ENCODE results near the gene ABI3. TPM values are rescaled to one million over a fixed set of nuclear protein-coding genes. Genes with fewer than 3 reads are reported as not detected.
"Not testable (repeated sequence)": the region's sequence is repeated elsewhere in the genome, so short reads cannot be mapped to it uniquely, and the experiment has no call there.

ABI3 gene
- total RNA-seq, 4 donors from 2014 or later = 0.60 to 7.6 (median 5.9) TPM

DNA sequence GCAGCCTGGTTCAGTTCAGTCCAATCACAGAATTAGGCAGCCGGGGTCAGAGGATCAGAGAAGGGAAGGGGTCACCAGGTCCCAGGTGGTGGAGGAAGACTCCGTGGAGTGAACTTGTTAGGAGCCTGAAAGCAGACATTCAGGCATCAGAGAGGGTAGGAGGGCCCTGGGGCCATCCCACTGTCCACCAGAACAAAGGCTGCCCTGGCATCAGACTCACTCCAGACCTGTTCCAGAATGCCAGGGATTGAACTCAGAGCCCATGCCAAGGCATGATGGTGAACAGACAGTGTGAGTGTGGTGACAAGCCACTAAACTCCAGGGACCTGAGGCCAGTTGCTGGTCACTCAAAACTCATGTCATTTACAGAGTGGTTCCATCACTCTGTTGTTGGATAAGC, 40.3 kb upstream of the ABI3 start:
- Histone ChIP-seq H3K4me1 (no peaks in the 10 kb centered on the region), H3K27ac (no peak overlapping the region), H3K4me3 (no peak overlapping the region), H3K27me3 (peaks cover 27% of the 10 kb centered on the region), H3K36me3 (no peaks in the 10 kb centered on the region), H3K9me3 (peaks cover 6 to 7% of the 10 kb centered on the region in 2 donors)
- no peak for DNase-seq
- in situ Hi-C loops (cut with MboI; ENCODE audit: low pct_ligation_motif_present in 1 of 4, low pct_unique_long_range_greater_than_20kb in 1 of 4, low sequenced_read_pairs in 3 of 4) = no loop called here
- TF ChIP-seq POLR2A (IDR thresholded peaks at IDR 0.05) = no peak
- no peak for TF ChIP-seq EP300 (IDR thresholded peaks at IDR 0.05; ENCODE audit: low read depth)
- TF ChIP-seq POLR2AphosphoS5 (IDR thresholded peaks at IDR 0.05) = no peak
- TF ChIP-seq, protein P1, sequence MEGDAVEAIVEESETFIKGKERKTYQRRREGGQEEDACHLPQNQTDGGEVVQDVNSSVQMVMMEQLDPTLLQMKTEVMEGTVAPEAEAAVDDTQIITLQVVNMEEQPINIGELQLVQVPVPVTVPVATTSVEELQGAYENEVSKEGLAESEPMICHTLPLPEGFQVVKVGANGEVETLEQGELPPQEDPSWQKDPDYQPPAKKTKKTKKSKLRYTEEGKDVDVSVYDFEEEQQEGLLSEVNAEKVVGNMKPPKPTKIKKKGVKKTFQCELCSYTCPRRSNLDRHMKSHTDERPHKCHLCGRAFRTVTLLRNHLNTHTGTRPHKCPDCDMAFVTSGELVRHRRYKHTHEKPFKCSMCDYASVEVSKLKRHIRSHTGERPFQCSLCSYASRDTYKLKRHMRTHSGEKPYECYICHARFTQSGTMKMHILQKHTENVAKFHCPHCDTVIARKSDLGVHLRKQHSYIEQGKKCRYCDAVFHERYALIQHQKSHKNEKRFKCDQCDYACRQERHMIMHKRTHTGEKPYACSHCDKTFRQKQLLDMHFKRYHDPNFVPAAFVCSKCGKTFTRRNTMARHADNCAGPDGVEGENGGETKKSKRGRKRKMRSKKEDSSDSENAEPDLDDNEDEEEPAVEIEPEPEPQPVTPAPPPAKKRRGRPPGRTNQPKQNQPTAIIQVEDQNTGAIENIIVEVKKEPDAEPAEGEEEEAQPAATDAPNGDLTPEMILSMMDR (IDR thresholded peaks at IDR 0.05) = no peak
- 73% methylated on average over 2 of the region's 2 CpGs; no CpG with 5 or more reads in 1 of the 2 donors for WGBS, 2 donors (ENCODE audit: low coverage in 1 of 2)
- intact Hi-C loops (cut with DNase I; ENCODE audit: low total_unique reads) = no loop called here

DNA sequence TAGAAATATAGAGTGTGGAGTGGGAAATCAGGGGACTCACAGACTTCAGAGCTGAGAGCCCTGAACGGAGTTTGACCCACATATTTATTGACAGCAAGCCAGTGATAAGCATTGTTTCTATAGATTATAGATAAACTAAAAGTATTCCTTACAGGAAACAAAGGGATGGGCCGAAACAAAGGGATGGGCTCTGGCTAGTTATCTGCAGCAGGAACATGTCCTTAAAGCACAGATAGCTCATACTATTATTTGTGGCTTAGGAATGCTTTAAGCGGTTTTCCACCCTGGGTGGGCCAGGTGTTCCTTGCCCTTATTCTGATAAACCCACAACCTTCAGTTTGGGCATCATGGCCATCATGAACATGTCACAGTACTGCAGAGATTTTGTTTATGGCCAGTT, 39.8 kb upstream of the ABI3 start:
- in situ Hi-C loops (cut with MboI; ENCODE audit: low pct_ligation_motif_present in 1 of 4, low pct_unique_long_range_greater_than_20kb in 1 of 4, low sequenced_read_pairs in 3 of 4) = not testable (repeated sequence)
- 82 to 88% methylated on average over 2 to 3 of the region's 3 CpGs for WGBS, 2 donors (ENCODE audit: low coverage in 1 of 2)

GRCh38 chr17:49175978-49176377, 34.5 kb upstream of the ABI3 start:
- in situ Hi-C loops (cut with MboI; ENCODE audit: low pct_ligation_motif_present in 1 of 4, low pct_unique_long_range_greater_than_20kb in 1 of 4, low sequenced_read_pairs in 3 of 4) = loop anchor here in 1 of 4 donors (5.0 kb wide), 1 partner anchor 51 kb away; no protein-coding TSS in a partner anchor

More for the DNA sequence above, 39.8 kb upstream of the ABI3 start:
- DNase-seq; H3K4me1 ChIP-seq; H3K27ac ChIP-seq; H3K4me3 ChIP-seq; intact Hi-C loops (cut with DNase I; ENCODE audit: low total_unique reads); H3K36me3 ChIP-seq: not testable (repeated sequence)
- H3K9me3 ChIP-seq = peaks cover 11% of the 10 kb centered on the region in 2 donors
- H3K27me3 ChIP-seq = peaks cover 27% of the 10 kb centered on the region

DNA sequence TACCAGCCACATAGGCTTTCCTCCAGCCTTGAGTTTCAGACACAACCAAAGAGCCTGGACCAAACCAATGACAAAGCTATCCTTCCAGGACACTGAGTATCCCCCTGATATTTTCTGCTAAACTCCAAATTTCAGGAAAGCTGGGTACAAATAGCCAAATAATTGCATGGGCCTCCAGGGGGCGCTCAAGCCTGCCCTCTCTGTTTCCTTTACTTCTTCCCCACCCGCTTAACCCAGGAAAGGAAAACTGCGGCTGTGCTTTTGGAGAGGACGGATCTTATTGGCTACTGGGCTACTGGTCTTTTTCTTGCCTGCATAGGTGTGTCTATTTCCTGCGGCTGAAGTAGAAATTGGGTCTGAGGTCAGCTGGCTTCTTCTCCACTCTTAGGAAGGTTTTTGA, 30.2 kb upstream of the ABI3 start:
- H3K27ac ChIP-seq = no peak overlapping the region
- in situ Hi-C loops (cut with MboI; ENCODE audit: low pct_ligation_motif_present in 1 of 4, low pct_unique_long_range_greater_than_20kb in 1 of 4, low sequenced_read_pairs in 3 of 4) (loop anchor here in 1 of 4 donors (5.0 kb wide), 1 partner anchor 47 kb away; no protein-coding TSS in a partner anchor), intact Hi-C loops (cut with DNase I; ENCODE audit: low total_unique reads) (loop anchor here (5.0 kb wide), 1 partner anchor 42 kb away; no protein-coding TSS in a partner anchor)
- no peak for TF ChIP-seq POLR2AphosphoS5 (IDR thresholded peaks at IDR 0.05)
- no peak for TF ChIP-seq EP300 (IDR thresholded peaks at IDR 0.05; ENCODE audit: low read depth)
- TF ChIP-seq, protein P1 (IDR thresholded peaks at IDR 0.05) = peak; percentile 67 to 84 (median 73)
- TF ChIP-seq POLR2A (IDR thresholded peaks at IDR 0.05) = no peak
- WGBS, 2 donors (ENCODE audit: low coverage in 1 of 2) = 8% methylated on average over 5 of the region's 5 CpGs; no CpG with 5 or more reads in 1 of the 2 donors
- H3K9me3 ChIP-seq = peaks cover 19 to 21% of the 10 kb centered on the region in 2 donors
- no peaks in the 10 kb centered on the region for H3K36me3 ChIP-seq
- H3K27me3 ChIP-seq = no peaks in the 10 kb centered on the region
- H3K4me1 ChIP-seq = no peaks in the 10 kb centered on the region
- peak; percentile 74 for DNase-seq
- no peak overlapping the region for H3K4me3 ChIP-seq

More at GRCh38 chr17:49175978-49176377, 34.5 kb upstream of the ABI3 start:
- peaks cover 22 to 26% of the 10 kb centered on the region in 2 donors for H3K9me3 ChIP-seq
- H3K27me3 ChIP-seq; DNase-seq; H3K4me3 ChIP-seq; H3K27ac ChIP-seq; intact Hi-C loops (cut with DNase I; ENCODE audit: low total_unique reads); H3K4me1 ChIP-seq; H3K36me3 ChIP-seq: not testable (repeated sequence)
- WGBS, 2 donors (ENCODE audit: low coverage in 1 of 2) = 86 to 94% methylated on average over 8 to 11 of the region's 11 CpGs

DNA sequence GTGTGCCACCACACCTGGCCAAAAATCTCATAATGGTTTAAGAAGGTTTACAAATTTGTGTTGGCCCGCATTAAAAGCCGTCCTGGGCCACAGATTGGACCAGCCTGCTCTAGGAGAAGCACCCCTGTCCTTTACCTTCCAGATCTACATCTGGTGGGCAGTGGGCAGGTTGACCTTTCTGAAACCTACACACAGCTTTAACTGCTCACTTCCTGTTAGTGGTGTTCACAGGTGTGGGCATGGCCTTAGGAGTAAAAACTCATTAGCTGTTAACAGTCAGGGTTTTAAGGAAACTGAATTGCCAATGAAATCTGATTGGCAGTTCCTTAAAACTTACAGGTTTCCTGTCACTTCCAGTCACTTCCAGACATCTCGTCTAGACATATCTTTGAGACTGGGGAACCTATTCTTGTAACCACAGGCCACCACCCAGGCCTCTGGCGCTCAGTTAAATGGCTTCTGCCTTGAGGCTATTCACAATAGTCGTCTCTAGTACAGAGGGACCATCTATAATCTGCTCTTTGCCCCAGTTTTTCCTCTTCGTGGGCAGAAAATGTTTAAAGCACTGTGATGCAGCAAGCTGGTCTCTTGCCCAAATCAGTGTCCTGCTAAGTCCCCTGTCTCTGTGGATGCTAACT, 29.4 kb upstream of the ABI3 start:
- Histone ChIP-seq H3K36me3 (no peaks in the 10 kb centered on the region), H3K9me3 (peaks cover 13 to 16% of the 10 kb centered on the region in 2 donors), H3K27me3 (no peaks in the 10 kb centered on the region), H3K27ac (no peak overlapping the region), H3K4me3 (no peak overlapping the region), H3K4me1 (no peaks in the 10 kb centered on the region)
- TF ChIP-seq POLR2AphosphoS5 (IDR thresholded peaks at IDR 0.05) = no peak
- no peak for TF ChIP-seq EP300 (IDR thresholded peaks at IDR 0.05; ENCODE audit: low read depth)
- no peak for TF ChIP-seq POLR2A (IDR thresholded peaks at IDR 0.05)
- TF ChIP-seq, protein P1 (IDR thresholded peaks at IDR 0.05) = no peak
- intact Hi-C loops (cut with DNase I; ENCODE audit: low total_unique reads) (loop anchor here (5.0 kb wide), 1 partner anchor 41 kb away; no protein-coding TSS in a partner anchor), in situ Hi-C loops (cut with MboI; ENCODE audit: low pct_ligation_motif_present in 1 of 4, low pct_unique_long_range_greater_than_20kb in 1 of 4, low sequenced_read_pairs in 3 of 4) (loop anchor here in 1 of 4 donors (5.0 kb wide), 1 partner anchor 46 kb away; no protein-coding TSS in a partner anchor)
- DNase-seq = no peak
- WGBS, 2 donors (ENCODE audit: low coverage in 1 of 2) = 74 to 79% methylated on average over 3 to 6 of the region's 6 CpGs

Data from transverse colon (tissue), 4 donors.